Endothelial cell of umbilical vein (primary cell): Measurements from ENCODE around the gene PPM1E. TPM values are rescaled to one million over a fixed set of nuclear protein-coding genes. Genes with fewer than 3 reads are reported as not detected.

Source experiments
- BruUV-seq: library from RNA; stranded (reverse); fragments of 400-500 nt; replicated peaks from 2 replicates; lab custom pipeline; 2021; lab: Mats Ljungman, UMichigan
- CTCF ChIA-PET: fragments of 300-600, 350-600 bp; sonication (Branson Sonifier 250); formaldehyde crosslinking; loops from one replicate; lab custom pipeline; 2021; ENCODE audit warnings: antibody characterized with exemption, inconsistent platforms; lab: Charles Lee
- POLR2A ChIA-PET: fragments of 300-600, 350-600 bp; sonication (Branson Sonifier 250); formaldehyde crosslinking; loops from one replicate; lab custom pipeline; 2021; ENCODE audit warnings: antibody characterized with exemption, inconsistent platforms; lab: Charles Lee
- DNase-seq: peaks from one replicate; pipeline ENCODE4 v3.0.0-alpha.2; 2011; ENCODE audit warnings: low read depth, low spot score
- FAIRE-seq: peaks from 2 replicates; lab custom pipeline; 2011; peaks lifted over from hg19 to GRCh38; lab: Jason Lieb, UNC
- H2AFZ ChIP-seq: 2 replicates; pipeline ENCODE4 v1.6.0; 2012; ENCODE audit warnings: low read depth, low read length, control low read depth, inconsistent platforms
- H3K27ac ChIP-seq: 2 replicates; pipeline ENCODE4 v1.5.1; 2011; ENCODE audit warnings: low read depth, mild to moderate bottlenecking, control low read depth, low read length, moderate library complexity; ENCODE audit not compliant: insufficient read depth
- H3K27me3 ChIP-seq, 2 experiments: 2 replicates each; pipeline versions ENCODE4 v1.6.0 to v1.6.1; 2011; ENCODE audit warnings: low read length in 2 of 2, mixed read lengths in 1 of 2; ENCODE audit not compliant: control insufficient read depth in 2 of 2, insufficient read depth in 2 of 2
- H3K36me3 ChIP-seq, 2 experiments: 2 replicates in 1 of 2; 3 replicates in 1 of 2; pipeline ENCODE4 v1.5.1; 2011; ENCODE audit warnings: low read length in 2 of 2, mild to moderate bottlenecking in 1 of 2, moderate library complexity in 1 of 2; ENCODE audit not compliant: control insufficient read depth in 2 of 2, insufficient read depth in 2 of 2; ENCODE audit errors: extremely low read depth in 1 of 2
- H3K4me1 ChIP-seq: 3 replicates; pipeline ENCODE4 v1.5.1; 2011; ENCODE audit warnings: mild to moderate bottlenecking, low read length; ENCODE audit not compliant: control insufficient read depth, insufficient read depth; ENCODE audit errors: extremely low read depth
- H3K4me2 ChIP-seq: 2 replicates; pipeline ENCODE4 v1.6.1; 2011; ENCODE audit warnings: low read length, control low read depth, mixed read lengths; ENCODE audit not compliant: insufficient read depth
- H3K4me3 ChIP-seq, 3 experiments: fragments of 200-600 bp in 1 of 3; sonication (generic), shearing (Covaris generic) in 1 of 3; replicated peaks in 1 of 3; 2 replicates each; pipeline ENCODE4 v1.5.1; 2011 to 2016; ENCODE audit warnings: control low read depth in 3 of 3, low read length in 3 of 3, mild to moderate bottlenecking in 2 of 3, inconsistent platforms in 1 of 3, low read depth in 1 of 3, moderate library complexity in 1 of 3; ENCODE audit not compliant: insufficient read depth in 1 of 3
- H3K79me2 ChIP-seq: 2 replicates; pipeline ENCODE4 v1.6.0; 2012; ENCODE audit warnings: low read length, inconsistent platforms; ENCODE audit not compliant: control insufficient read depth, insufficient read depth
- H3K9ac ChIP-seq: replicated peaks from 2 replicates; pipeline ENCODE3; 2011; ENCODE audit warnings: low read length, control low read depth; ENCODE audit not compliant: insufficient read depth; ENCODE audit errors: extremely low read depth
- H3K9me1 ChIP-seq: replicated peaks from 3 replicates; pipeline ENCODE4 v1.6.0; 2011; ENCODE audit warnings: mild to moderate bottlenecking, low read length; ENCODE audit not compliant: control insufficient read depth, insufficient read depth; ENCODE audit errors: extremely low read depth
- H3K9me3 ChIP-seq: replicated peaks from 2 replicates; pipeline ENCODE4 v1.5.1; 2012; ENCODE audit warnings: low read length, inconsistent platforms; ENCODE audit not compliant: control insufficient read depth, insufficient read depth
- H4K20me1 ChIP-seq: replicated peaks from 2 replicates; pipeline ENCODE3; 2011; ENCODE audit warnings: mild to moderate bottlenecking, low read length; ENCODE audit not compliant: control insufficient read depth, insufficient read depth; ENCODE audit errors: extremely low read depth
- CTCF ChIP-seq, 2 donors: IDR thresholded peaks; 1 replicate in 1 of 2; 2 replicates in 1 of 2; pipeline ENCODE4 v1.5.1; 2011; ENCODE audit warnings: low read length in 2 of 2, mild to moderate bottlenecking in 2 of 2, moderate library complexity in 2 of 2, control low read depth in 1 of 2, inconsistent platforms in 1 of 2, low read depth in 1 of 2; ENCODE audit not compliant: insufficient read depth in 1 of 2; ENCODE audit errors: extremely low read depth in 1 of 2
- POLR2A ChIP-seq: IDR thresholded peaks from 2 replicates; pipeline ENCODE4 v1.6.1; 2012; ENCODE audit warnings: low read depth, mild to moderate bottlenecking, control low read depth, low read length
- POLR2AphosphoS5 ChIP-seq: IDR thresholded peaks from 2 replicates; pipeline ENCODE4 v1.6.1; 2012; ENCODE audit warnings: low read depth, mild to moderate bottlenecking, control low read depth, low read length, moderate library complexity; ENCODE audit not compliant: insufficient read depth
- dilution Hi-C: fragments of 300-500 bp; cut with MboI; formaldehyde crosslinking; loops from one replicate; pipeline ENCODE4 v1.15.0; 2019; ENCODE audit warnings: low sequenced_read_pairs; ENCODE audit not compliant: extremely low pct_ligation_motif_present
- intact Hi-C: fragments of 100-400 bp; cut with micrococcal nuclease; formaldehyde crosslinking; loops from one replicate; pipeline ENCODE4 v1.10.0; 2022
- polyA plus RNA-seq, 4 experiments: library from polyadenylated mRNA; depleted of rRNA in 3 of 4; stranded (reverse) in 3 of 4; unstranded in 1 of 4; fragments of >200 nt; gene quantifications; 2 replicates each; pipeline versions ENCODE4 v1.2.1 to v1.2.3, GENCODE V29; 2011 to 2012; ENCODE audit warnings: missing spikeins in 1 of 4
- total RNA-seq: library from RNA; stranded (reverse); gene quantifications from 2 replicates; pipeline ENCODE4 v1.2.3, GENCODE V29; 2021

The PPM1E gene
- total and polyA plus RNA-seq, 2 donors (not counting 3 experiments of a cell fraction or from before 2014, with no cell fraction given) = 0.01 TPM; not detected in 1

DNA sequence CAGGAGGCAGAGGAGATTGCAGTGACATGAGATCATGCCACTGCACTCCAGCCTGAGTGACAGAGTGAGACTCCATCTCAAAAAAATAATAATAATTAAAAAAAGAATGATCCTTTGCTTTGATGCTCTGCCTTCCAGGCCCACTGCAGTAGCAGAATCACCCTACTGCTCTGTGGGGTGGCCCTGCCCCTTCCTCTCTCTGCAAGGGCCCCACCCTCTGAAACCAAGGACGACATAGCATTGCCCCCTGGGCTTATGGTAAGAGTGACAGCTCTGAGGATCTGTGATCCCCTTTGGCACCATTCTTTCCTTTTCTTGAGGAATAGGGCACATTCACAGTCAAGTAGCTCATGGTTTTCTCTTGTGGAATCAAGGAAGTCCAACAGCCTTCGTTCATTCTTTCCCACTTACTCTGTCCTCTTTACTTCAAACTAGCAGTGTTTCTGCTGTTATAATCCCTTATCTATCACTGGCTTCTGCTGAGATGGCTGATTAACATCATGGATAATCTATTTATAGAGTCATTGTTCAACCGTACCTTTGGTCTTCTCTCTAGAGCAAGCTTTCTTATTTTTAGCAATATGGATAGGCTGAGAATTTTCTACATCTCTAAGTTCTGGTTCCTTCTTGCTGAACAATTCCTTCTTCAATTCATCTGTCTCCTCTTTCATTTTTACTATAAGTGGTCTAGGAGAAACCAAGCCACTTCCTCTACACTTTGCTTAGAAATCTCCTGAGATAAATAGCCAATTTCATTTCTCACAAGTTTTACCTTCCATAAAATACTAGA lies 49.1 kb upstream of the PPM1E start:
- Histone ChIP-seq H3K9ac (no peak overlapping the region), H3K4me1 (peaks cover 18% of the 10 kb centered on the region), H3K9me3 (no peaks in the 10 kb centered on the region), H4K20me1 (no peaks in the 10 kb centered on the region), H3K36me3 (peaks cover 0 to 4% of the 10 kb centered on the region in 2 experiments), H2AFZ (no peak overlapping the region), H3K27me3 (no peaks in the 10 kb centered on the region), H3K4me3 (no peak overlapping the region), H3K9me1 (no peaks in the 10 kb centered on the region), H3K27ac (no peak overlapping the region), H3K79me2 (no peaks in the 10 kb centered on the region), H3K4me2 (no peak overlapping the region)
- dilution Hi-C loops (loop anchor here (10.0 kb wide), 1 partner anchor 72 kb away; no protein-coding TSS in a partner anchor), intact Hi-C loops (no loop called here)
- FAIRE-seq (no peak), DNase-seq (peak; percentile 9)
- no TSS peak for BruUV-seq
- ChIA-PET POLR2A (no interaction called here), CTCF (interaction anchor here (1.1 kb wide), 1 partner anchor 298 kb away, joined by 3 read pairs; no protein-coding TSS in a partner anchor)
- TF ChIP-seq POLR2AphosphoS5 = no peak

- Histone ChIP-seq H2AFZ (no peak overlapping the region), H4K20me1 (no peaks in the 10 kb centered on the region), H3K9ac (no peak overlapping the region), H3K27me3 (no peaks in the 10 kb centered on the region), H3K4me2 (no peak overlapping the region), H3K4me1 (no peaks in the 10 kb centered on the region), H3K36me3 (peaks cover 0 to 4% of the 10 kb centered on the region in 2 experiments), H3K79me2 (no peaks in the 10 kb centered on the region), H3K9me3 (no peaks in the 10 kb centered on the region), H3K9me1 (no peaks in the 10 kb centered on the region), H3K4me3 (no peak overlapping the region), H3K27ac (no peak overlapping the region)
- FAIRE-seq (no peak), DNase-seq (peak; percentile 73)
- TF ChIP-seq CTCF (IDR thresholded peaks at IDR 0.05; ENCODE audit: extremely low read depth in 1 of 2, insufficient read depth in 1 of 2, low read depth in 1 of 2, low read length in 2 of 2) (peak; percentile 47 to 52), POLR2A (no peak)
- ChIA-PET POLR2A (interaction anchor here (0.6 to 1.0 kb wide), 3 partner anchors 13 to 79 kb away, joined by 3 to 6 read pairs (median 3); no protein-coding TSS in a partner anchor), CTCF (interaction anchor here (0.6 to 3.8 kb wide), 53 partner anchors 8 to 619 kb away, joined by 3 to 98 read pairs (median 4); partner anchors contain the start of genes MTMR4, PPM1E, RAD51C and TEX14)
- dilution Hi-C loops = no loop called here
- BruUV-seq = no TSS peak
- intact Hi-C loops = loop anchor here (1.0 to 2.0 kb wide), 2 partner anchors 124 to 294 kb away; no protein-coding TSS in a partner anchor
Observed at GRCh38 chr17:58710948-58711552, 44.6 kb upstream of the PPM1E start.
